Stimulated activated CD4-positive, alpha-beta T cell treated with anti-CD3 and anti-CD28 coated beads, TNF-alpha, amount 100 ng/mL, for 24 hours (primary cell): ENCODE measurements around the gene GLT6D1.

Source experiments
- DNase-seq, 3 experiments: peaks; one replicate each; pipeline ENCODE4 v3.0.0-alpha.2; 2020; ENCODE audit warnings: low read depth in 3 of 3

The GLT6D1 gene

DNA sequence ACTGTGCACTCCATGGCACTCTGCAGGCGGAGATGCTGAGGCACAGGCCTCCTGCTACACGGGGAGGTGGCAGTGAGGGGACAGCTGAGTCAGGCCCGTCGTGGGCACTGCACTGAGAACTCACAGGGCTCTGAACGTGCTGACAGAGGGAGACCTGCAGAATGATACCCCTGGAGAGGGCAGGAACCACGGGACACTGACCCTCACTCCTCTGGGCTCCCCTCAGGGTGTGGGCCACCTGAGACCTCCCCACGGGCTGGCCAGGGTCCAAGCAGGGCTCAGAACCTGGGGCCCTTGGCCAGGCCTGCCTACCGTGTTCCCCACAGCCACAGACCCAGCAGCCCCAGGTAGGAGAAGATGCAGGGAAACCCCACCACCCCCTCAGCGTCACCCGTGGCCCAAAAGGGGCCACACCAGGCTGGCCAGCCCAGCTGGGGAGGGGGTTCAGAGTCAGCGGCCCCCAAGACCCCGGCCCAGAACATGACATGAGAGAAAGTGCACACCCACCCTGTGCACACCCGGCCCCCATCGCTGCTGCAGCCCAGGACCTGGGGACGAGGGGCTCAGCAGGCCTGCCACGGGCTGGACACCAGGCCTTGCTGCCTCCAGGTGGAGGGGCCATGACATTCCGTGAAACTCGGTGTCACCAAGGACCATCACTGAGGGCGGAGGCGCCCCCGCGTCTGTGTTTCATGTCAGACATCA lies 30.9 kb downstream of the GLT6D1 start:
- DNase-seq, result no peak

DNA sequence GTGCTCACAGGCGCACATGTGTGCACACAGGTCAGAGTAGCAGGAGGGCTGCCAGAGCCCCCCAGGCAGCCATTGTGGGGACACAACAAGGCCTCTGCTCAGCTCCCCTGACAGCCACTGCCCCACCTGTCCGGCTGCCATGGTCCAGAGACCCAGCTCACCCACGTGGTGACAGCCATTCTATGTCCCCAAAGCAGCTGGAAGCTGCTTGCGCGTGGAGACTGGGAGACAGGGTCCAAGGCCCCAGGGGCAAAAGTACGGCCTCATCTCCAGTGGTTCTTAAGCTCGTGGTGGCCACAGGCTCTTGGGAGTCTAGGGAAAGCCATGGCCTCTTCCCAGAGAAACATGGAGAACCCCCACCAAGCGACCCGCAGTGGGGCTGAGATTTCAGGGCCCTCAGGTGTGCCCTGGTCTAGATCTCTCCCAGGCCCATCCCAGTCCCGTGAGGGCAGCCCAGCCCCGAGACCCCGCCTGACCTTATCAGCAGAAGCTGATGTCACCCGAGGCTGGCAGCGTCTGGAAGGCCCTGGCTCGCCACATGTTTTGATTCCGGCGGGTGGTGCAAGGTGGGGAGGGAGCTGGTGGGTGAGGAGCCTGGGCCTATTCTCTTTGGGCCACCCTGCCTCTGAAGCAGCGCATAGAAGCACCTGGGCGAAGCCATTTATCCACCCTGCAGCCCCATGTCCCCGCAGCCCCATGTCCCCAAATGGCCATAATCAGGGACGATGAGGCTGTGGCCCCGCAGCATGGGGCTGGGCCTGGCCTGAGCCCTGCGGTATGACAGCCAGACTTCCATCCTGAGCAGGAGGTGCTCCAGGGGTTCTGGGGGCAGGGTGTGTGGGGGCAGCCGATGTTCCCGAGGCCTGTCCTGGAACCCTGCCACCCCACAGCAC lies 31.7 kb downstream of the GLT6D1 start:
- no peak for DNase-seq

DNA sequence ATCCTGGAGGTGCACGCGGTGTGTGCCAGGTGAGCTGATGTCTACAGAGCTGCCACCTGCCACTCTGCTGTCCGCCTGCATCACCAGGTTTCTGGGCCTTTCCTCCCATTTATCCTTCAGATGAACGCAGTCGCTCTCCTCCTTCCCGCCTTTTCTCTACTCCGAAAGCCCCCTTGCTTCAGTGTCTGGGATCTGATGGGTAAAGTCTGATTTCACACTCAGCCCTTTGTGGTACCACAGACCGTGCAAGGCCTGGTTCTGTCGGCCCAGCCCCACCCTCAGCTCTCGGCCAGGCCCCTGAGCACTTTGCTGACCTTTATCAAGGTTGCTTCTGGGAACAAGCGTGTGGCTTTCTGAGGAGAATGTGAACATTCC lies 32.5 kb downstream of the GLT6D1 start:
- DNase-seq, result no peak

DNA sequence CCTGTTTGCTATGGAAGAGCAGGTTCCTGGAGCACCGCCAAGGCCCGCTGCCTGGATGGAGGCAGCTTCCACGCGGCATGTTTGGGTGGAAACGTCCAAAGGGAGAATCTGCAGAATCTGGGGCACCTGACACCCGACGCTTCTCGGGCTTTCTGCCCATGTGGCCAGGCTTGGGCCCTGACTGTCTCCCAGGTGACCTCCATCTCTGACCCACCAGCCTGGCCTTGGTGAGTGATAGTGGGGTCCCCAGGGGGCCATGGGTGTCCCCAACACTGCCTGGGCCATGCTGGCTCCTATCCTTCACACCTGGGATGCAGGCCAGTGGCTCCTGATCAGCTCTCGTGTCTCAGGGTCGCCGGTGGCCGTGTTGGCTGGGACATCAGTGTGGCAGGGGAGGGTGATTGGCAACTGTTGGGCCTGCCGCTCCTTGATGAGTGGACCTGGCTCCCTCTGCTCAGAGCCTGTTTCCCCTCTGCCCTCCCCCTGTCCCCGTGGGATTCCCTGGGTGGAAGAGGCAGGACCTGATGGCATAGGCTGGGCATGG lies 34.0 kb downstream of the GLT6D1 start:
- DNase-seq, result no peak

DNA sequence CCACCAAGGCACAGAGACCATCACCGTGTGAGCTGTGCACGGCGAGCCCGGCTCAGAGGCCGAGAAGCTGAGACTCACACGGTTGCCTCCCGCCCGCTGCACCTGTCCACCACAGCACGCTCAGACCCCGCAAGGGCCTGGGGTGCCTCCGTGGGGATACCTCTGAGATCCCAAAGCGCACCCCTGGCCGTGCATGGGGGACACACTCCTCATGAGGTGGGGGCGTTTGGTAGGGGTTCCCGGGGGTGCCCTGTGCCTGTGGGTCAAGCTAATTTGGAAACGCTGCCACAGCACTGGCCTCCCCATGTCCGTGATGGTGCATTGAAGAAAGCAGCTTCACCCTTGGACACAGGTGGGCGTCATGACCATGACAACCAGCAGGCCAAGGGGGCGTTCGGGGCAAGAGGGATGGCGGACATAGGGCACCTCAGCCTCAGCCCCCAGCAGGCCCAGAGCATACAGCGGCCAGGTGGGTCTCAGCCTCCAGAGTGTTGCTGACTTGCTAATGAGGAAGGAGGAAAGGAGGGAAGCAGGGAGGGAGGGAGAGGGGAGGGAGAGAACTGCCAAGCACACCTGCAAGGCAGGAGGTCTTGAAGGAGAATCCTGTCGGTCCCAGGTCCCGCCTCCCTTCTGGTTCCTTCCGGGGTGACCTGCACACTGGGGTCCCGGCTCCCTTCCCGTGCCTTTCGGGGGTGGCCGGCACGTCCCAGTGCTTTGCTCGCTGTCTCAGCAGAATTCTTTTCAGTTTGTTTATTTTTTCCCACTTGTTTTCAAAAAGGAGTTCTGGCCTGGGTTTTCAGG lies 34.7 kb downstream of the GLT6D1 start:
- no peak for DNase-seq

DNA sequence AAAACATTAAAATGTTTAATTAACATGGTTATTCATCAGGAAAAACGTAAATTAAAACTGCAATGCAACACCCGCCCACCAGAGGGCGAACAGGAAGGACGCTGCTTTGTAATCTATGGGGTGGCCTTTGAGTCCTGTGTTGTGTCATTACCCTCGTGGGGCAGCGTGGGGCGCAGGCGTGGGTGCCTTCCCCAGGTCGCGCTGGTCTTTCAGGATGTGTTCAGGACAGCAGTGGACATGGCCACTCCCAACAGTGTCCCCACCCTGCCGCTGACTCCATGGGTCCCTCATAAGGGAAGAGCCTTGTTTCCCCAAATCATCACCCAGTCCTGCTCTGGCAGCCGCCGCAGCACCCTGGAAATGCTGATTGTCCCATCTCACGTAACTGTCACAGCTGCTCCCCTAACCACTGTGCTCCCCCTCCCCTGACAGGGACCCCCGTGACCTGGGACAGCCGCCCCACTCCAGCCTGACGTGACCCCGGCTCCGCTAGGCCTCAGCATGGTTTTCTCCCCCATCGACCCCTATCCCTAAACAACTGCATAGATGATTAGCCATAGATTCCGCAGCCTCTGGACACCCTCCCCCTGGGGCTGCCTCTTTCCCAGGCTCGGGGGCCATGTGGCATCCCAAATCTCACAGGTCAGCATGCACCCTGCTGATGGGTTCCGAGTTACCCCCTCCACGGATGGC lies 36.4 kb downstream of the GLT6D1 start:
- DNase-seq, result peak; percentile 32 to 48 (median 37)

- no peak for DNase-seq
These were observed 37.4 kb downstream of the GLT6D1 start for GRCh38 chr9:135601988-135602387.

GRCh38 chr9:135600296-135600817 lies 39.0 kb downstream of the GLT6D1 start:
- no peak for DNase-seq

GRCh38 chr9:135596211-135596610 lies 43.1 kb downstream of the GLT6D1 start:
- no peak for DNase-seq

DNA sequence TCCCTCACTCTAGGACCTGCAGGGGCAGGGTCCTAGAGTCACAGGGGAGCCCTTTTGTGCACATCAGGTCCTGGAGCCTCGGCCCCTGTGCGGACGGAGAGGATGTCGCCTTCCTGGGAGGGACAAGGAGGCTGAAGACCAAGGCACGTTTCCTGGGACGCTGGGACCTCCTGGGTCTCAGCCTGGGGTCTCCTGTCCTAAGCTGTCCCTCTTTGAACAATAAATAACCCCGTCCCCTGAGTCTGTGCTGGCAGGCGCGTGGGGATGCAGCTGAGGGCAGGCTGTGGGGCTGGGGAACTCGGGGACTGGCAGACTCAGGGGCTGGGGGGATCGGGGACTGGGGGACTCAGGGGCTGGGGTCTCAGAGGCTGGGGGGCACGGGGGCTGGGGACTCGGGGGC lies 46.7 kb downstream of the GLT6D1 start:
- no peak for DNase-seq

DNA sequence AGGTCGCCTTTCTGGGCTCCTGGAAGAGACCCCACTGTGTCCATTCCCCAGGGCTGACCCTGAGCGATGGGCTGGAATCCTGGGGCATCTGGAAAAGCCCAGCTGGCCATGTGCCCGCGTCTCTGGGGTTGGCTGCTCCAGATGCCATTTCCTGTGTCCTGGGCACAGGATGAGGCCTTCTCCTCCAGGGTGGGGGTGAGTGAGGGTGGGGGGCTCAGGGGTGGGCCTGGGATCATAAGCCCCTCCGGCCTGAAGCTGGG lies 47.1 kb downstream of the GLT6D1 start:
- no peak for DNase-seq

DNA sequence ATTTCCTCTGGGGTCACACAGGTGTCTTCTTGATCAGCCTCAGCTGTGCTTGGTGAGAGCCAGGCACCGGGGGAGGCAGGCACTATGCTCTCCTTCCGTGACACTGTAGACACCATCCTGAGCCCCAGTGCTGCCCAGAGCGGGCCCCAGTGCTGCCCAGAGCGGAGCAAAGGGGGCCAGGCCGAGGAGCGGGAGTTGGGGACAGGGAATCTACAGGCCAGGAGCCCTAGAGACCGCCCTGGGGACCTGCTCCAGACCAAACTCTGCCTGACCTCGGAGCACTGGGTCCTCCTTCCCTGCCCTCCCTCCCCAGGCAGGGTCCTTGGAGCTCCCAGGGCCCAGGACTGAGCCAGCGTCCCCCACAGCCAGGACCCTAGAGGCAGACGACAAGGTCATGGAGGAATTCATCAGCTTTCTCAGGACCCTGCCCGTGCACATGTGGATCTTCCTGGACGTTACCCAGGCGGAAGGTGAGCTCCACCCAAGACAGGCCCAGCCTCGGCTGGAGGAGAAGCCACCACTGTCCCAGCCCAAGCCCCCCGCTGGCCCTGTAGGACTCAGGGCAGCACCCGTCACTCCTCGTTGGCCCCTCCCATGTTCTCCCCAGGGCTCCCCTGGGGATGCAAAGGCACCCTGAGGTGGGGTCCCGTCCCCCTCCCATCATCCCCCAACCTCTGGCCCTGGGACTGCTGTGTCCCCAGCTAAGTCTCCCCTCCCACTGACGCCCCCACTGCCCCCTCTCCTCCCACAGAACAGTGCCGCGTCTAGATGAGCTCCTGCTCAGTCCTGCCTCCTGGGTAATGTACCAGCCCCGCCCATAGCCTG lies 47.6 kb downstream of the GLT6D1 start:
- no peak for DNase-seq

DNA sequence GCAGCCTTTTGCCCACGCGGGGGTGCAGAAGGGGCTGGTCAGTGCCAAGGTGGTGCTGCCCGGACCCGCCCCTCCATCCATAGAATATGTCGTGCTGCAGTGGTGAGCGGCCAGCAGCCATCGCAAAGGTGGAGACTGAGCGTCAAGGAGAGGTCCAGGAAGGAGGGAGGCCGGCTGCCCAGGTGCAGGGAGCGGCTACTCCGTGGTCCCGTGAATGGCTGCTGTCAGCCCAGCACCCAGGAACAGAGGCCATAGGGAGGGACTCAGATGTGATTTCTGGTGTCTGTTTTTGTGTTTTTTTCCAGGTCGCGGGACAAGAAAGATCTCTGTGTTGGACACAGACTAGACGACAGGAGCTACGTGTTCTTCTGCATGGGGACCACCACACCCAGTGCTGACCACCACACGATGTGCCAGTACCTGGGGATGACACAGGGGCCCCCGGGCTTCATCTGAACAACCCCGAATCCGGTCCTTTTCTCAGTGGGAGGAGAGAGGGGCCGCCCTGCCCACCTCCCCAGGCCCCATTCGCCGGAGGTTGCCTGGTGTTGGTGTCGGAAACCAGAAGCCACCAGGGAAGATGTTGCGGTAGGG lies 48.8 kb downstream of the GLT6D1 start:
- DNase-seq, result no peak

DNA sequence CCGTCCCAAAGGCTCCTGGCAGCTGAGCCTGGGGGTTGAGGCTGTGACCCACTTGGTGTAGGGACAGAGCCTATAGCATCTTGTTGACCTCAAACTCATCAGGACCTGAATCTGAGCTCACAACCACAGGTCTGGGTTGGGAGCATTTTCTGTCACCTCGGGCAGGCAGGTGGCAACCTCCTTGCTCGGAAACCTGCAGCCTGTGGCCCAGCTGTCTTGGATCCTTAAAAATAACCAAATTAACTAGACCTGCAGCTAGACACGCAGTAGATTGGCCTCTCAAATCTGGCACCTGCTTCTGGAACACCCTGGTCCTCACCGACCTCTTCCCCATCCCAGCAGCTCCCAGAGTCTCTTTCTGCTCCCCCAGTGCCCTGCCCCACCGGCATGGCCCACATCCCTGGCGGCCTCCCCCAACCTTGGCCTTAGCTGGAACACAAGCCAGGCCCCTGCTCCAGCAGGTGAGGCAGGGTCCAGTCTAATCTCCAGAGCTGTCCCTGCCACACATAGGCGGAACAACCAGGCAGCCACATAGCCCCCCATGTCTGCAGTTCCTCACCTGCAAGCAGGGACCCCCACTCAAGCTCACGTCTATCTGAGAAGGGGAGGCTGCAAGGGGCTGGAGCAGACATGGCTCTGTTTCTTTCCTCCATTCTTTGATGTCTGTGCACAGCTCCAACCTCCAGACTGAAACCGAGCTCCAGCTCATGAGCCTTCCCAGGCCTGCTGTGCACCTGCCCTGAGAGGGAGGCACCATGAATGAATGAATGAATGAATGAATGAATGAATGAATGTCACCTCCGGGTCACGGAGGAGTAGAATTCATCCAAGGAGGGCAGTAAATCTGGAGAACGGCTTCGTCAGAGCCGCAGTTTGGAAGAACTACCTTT lies 49.5 kb downstream of the GLT6D1 start:
- DNase-seq, result no peak

GRCh38 chr9:135588886-135589595 lies 50.3 kb downstream of the GLT6D1 start:
- no peak for DNase-seq

DNA sequence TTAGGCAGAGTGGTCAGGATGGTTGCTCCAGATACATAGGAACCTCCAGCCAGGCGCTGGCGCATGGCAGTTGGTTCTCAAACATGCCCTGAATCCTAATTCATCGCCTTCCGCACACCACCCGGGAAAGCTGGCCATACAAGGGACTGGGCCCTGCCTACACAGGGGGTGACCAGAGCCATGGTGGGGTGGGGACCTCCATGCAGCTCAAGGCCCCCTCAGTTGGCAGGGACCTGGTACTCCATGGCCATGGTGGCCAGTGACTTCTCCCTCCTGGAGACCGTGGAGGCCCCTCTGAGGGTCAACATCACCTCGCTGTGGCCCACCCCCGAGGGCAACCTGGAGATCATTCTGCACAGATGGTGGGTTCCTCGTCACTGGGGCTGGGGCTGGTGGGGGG lies 51.0 kb downstream of the GLT6D1 start:
- DNase-seq, result no peak

DNA sequence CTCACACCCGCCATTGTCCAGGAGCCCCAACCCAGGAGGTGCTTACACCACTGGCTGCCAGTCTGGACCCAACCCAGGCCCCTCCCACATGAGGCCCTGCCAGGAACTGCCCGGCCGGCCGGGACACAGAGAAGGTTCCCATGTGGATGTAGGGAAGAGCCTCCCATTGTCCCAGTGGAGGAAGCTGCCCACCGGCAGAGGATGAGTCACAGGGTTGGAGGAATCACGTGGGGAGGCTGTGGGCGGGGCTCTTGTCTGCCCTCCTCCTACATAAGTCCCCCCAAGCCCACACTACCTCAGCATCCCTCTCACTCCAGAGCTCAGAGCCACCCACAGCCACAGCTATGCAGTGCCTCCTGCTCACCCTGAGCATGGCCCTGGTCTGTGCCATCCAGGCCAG lies 51.7 kb downstream of the GLT6D1 start:
- no peak for DNase-seq

- DNase-seq, result no peak
These were observed 52.7 kb downstream of the GLT6D1 start for GRCh38 chr9:135586601-135587109.
